Uterus (tissue), 4 donors: ENCODE data around the gene SCAP. TPM values are rescaled to one million over a fixed set of nuclear protein-coding genes. Genes with fewer than 3 reads are reported as not detected.
A peak's percentile ranks its signal among the peaks of the same experiment; 100 is the strongest.

Experiments
- DNase-seq, 2 donors: peaks; one replicate each; pipeline ENCODE4 v3.0.0-alpha.2; 2019 to 2020
- H3K27ac ChIP-seq, 2 donors: fragments of 200-600 bp; sonication (generic); 1 replicate in 1 of 2; 2 replicates in 1 of 2; pipeline ENCODE4 v1.5.1; 2016 to 2018
- H3K27me3 ChIP-seq, 2 donors: fragments of 200-600 bp; sonication (generic); one replicate each; pipeline ENCODE4 v1.5.1; 2018 to 2019; ENCODE audit warnings: control low read depth in 1 of 2
- H3K36me3 ChIP-seq, 2 donors: fragments of 200-600 bp; sonication (generic); one replicate each; pipeline ENCODE4 v1.5.1; 2019; ENCODE audit warnings: control low read depth in 1 of 2
- H3K4me1 ChIP-seq, 2 donors: fragments of 200-600 bp; sonication (generic); one replicate each; pipeline ENCODE4 v1.5.1; 2018 to 2019; ENCODE audit warnings: control low read depth in 1 of 2
- H3K4me3 ChIP-seq, 2 donors: fragments of 200-600 bp; sonication (generic); 1 replicate in 1 of 2; 2 replicates in 1 of 2; pipeline ENCODE4 v1.5.1; 2018 to 2019; ENCODE audit warnings: mild to moderate bottlenecking in 1 of 2
- H3K9me3 ChIP-seq, 2 donors: fragments of 200-600 bp; sonication (generic); one replicate each; pipeline ENCODE4 v1.5.1; 2019; ENCODE audit warnings: control low read depth in 1 of 2
- POLR2A ChIP-seq, 2 donors: fragments of 450-650 bp; IDR thresholded peaks; one replicate each; pipeline ENCODE4 v1.6.1; 2016; ENCODE audit warnings: antibody characterized with exemption in 2 of 2, mild to moderate bottlenecking in 1 of 2, moderate library complexity in 1 of 2
- intact Hi-C: fragments of 100-400 bp; cut with DNase I; formaldehyde crosslinking; loops from one replicate; pipeline ENCODE4 v1.15.1; 2023; ENCODE audit warnings: low total_unique reads
- total RNA-seq, 4 donors: library from RNA; depleted of rRNA in 3 of 4; stranded (reverse); fragments of >200 nt in 3 of 4; gene quantifications; one replicate each; pipeline versions ENCODE4 v1.1.0 to v1.2.4, GENCODE V29; 2014 to 2023
- TF ChIP-seq, protein P1 (sequence below), 4 experiments: fragments of 200-600 bp in 2 of 4; fragments of 450-650 bp in 2 of 4; sonication (generic) in 2 of 4; IDR thresholded peaks; one replicate each; pipeline ENCODE4 v1.5.1; 2016 to 2019; ENCODE audit warnings: antibody characterized with exemption in 4 of 4, mild to moderate bottlenecking in 2 of 4, moderate library complexity in 1 of 4
- donor health status: DM: yes; HTN: yes; CAD: no.

Gene SCAP
- total RNA-seq, 4 donors from 2014 or later = 28.7 to 93.0 (median 48.3) TPM

DNA sequence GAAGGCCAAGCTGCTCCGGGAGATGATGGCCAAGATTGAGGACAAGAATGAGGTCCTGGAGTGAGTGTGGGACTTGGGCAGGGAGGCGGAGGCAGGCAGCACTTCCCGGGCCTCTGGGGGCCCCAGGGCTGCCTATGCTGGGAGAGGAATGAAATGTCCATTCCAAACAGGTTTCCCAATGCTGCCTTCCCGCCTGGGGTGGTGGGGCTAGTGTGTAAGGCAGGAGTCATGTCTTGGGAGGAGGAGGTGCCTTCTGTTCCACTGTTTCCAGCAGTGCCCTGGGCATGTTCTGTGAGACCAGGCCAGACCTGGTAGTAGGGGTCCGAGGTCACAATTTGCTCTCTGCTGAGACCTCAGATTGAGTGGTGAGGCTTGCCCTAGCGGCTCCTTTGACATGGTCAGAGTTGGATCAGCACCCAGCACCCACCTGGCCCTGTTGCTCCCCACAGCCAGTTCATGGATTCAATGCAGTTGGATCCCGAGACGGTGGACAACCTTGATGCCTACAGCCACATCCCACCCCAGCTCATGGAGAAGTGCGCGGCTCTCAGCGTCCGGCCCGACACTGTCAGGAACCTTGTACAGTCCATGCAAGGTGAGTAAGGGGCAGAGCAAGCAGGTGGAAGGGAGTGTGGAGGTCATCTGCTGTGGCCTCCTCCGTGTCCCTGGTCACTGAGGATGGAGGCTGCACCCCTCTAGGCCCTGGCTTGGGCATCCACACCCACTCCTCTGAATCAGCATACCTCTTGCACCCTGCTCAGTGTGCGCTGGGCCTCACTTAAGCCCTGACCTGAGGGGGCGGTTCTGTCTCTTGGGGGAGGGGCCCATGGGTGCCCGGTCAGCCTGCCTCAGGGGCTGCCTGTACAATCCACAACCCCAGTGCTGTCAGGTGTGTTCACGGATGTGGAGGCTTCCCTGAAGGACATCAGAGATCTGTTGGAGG, 67.6 kb downstream of the SCAP start:
- no peak for TF ChIP-seq POLR2A (IDR thresholded peaks at IDR 0.05)
- TF ChIP-seq, protein P1, sequence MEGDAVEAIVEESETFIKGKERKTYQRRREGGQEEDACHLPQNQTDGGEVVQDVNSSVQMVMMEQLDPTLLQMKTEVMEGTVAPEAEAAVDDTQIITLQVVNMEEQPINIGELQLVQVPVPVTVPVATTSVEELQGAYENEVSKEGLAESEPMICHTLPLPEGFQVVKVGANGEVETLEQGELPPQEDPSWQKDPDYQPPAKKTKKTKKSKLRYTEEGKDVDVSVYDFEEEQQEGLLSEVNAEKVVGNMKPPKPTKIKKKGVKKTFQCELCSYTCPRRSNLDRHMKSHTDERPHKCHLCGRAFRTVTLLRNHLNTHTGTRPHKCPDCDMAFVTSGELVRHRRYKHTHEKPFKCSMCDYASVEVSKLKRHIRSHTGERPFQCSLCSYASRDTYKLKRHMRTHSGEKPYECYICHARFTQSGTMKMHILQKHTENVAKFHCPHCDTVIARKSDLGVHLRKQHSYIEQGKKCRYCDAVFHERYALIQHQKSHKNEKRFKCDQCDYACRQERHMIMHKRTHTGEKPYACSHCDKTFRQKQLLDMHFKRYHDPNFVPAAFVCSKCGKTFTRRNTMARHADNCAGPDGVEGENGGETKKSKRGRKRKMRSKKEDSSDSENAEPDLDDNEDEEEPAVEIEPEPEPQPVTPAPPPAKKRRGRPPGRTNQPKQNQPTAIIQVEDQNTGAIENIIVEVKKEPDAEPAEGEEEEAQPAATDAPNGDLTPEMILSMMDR (IDR thresholded peaks at IDR 0.05) = no peak
- H3K9me3 ChIP-seq = no peaks in the 10 kb centered on the region
- H3K27me3 ChIP-seq = no peaks in the 10 kb centered on the region
- H3K27ac ChIP-seq = no peak overlapping the region
- intact Hi-C loops = no loop called here
- peaks cover 0 to 9% of the 10 kb centered on the region in 2 donors for H3K4me1 ChIP-seq
- H3K36me3 ChIP-seq = no peaks in the 10 kb centered on the region
- no peak for DNase-seq
- no peak overlapping the region for H3K4me3 ChIP-seq

DNA sequence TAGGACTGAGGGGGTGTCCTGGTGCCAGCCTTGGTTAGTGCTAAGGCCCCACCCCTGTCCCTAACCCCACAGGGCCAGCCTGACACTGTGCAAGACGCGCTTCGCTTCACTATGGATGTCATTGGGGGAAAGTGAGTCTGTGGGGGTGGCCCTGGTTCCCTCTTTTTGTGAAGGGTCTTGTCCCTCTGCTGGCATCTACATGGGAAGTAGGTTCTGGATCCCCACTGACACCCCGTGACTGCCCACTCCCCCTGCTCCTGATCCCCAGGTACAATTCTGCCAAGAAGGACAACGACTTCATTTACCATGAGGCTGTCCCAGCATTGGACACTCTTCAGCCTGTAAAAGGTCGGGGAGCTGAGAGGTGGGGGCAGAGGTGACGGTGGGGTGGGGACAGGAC, 68.5 kb downstream of the SCAP start:
- peaks cover 0 to 9% of the 10 kb centered on the region in 2 donors for H3K4me1 ChIP-seq
- H3K36me3 ChIP-seq = no peaks in the 10 kb centered on the region
- TF ChIP-seq POLR2A (IDR thresholded peaks at IDR 0.05) = no peak
- TF ChIP-seq, protein P1 (IDR thresholded peaks at IDR 0.05) = no peak
- intact Hi-C loops = no loop called here
- DNase-seq = no peak
- H3K4me3 ChIP-seq = no peak overlapping the region
- no peaks in the 10 kb centered on the region for H3K9me3 ChIP-seq
- H3K27ac ChIP-seq = no peak overlapping the region
- no peaks in the 10 kb centered on the region for H3K27me3 ChIP-seq

- Histone ChIP-seq H3K36me3 (no peaks in the 10 kb centered on the region), H3K27ac (no peak overlapping the region), H3K27me3 (no peaks in the 10 kb centered on the region), H3K4me3 (no peak overlapping the region), H3K9me3 (no peaks in the 10 kb centered on the region), H3K4me1 (peaks cover 0 to 9% of the 10 kb centered on the region in 2 donors)
- intact Hi-C loops = no loop called here
- no peak for DNase-seq
- TF ChIP-seq, protein P1 (IDR thresholded peaks at IDR 0.05) = no peak
- no peak for TF ChIP-seq POLR2A (IDR thresholded peaks at IDR 0.05)
Observed at GRCh38 chr3:47406762-47407149, 69.0 kb downstream of the SCAP start.

DNA sequence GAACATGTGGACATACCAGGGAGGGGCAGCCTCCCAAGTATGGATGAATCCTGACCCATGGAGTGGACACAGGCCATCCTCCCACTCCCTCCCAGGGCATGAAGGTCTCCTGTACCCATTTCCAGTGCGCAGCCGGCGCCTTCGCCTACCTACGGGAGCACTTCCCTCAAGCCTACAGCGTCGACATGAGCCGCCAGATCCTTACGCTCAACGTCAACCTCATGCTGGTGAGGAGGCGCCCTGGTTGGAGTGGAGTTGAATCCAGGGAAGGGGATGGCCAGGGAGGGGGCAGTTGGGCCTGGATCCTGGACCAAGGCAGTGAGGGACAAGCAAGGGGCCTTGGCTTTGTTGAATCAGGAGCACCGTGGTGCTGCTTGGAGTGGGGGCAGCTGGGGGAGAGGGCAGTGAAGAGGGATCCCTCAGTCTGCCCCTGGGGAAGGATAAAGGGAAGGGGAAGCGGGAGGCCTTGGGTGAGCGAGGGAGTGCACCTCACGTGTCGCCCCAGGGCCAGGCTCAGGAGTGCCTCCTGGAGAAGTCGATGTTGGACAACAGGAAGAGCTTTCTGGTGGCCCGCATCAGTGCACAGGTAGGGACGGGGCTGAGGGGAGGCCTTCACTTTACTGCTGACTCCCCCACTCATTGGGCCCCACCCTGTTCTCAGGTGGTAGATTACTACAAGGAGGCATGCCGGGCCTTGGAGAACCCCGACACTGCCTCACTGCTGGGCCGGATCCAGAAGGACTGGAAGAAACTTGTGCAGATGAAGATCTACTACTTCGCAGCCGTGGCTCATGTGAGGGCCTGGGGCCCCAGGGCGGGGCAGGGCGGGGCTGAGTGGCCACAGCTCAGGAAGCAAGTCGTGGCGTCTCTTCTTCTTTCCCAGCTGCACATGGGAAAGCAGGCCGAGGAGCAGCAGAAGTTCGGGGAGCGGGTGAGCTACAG, 69.7 kb downstream of the SCAP start:
- no peaks in the 10 kb centered on the region for H3K9me3 ChIP-seq
- TF ChIP-seq POLR2A (IDR thresholded peaks at IDR 0.05) = no peak
- TF ChIP-seq, protein P1 (IDR thresholded peaks at IDR 0.05) = no peak
- no peak for DNase-seq
- intact Hi-C loops = no loop called here
- H3K4me1 ChIP-seq = peaks cover 0 to 9% of the 10 kb centered on the region in 2 donors
- peak overlapping the region; percentile 31 to 38 for H3K27ac ChIP-seq
- no peak overlapping the region for H3K4me3 ChIP-seq
- H3K36me3 ChIP-seq = no peaks in the 10 kb centered on the region
- no peaks in the 10 kb centered on the region for H3K27me3 ChIP-seq
